Left lung (tissue), 10 donors: ENCODE results near the gene SFI1. TPM values are rescaled to one million over a fixed set of nuclear protein-coding genes. Genes with fewer than 3 reads are reported as not detected.
"Not testable (repeated sequence)": the region's sequence is repeated elsewhere in the genome, so short reads cannot be mapped to it uniquely, and the experiment has no call there.

Source experiments
- ATAC-seq: fragments of 200-7000 bp; cut with Tn5 transposase; one replicate; pipeline ENCODE4 v1.9.1; 2020; ENCODE audit warnings: moderate library complexity
- DNase-seq, 4 donors: peaks; one replicate each; pipeline ENCODE4 v3.0.0-alpha.2; 2013 to 2020
- H3K27ac ChIP-seq, 2 donors: fragments of 200-600 bp; sonication (generic) in 1 of 2; one replicate each; pipeline versions ENCODE4 v1.5.0 to v1.8.0; 2020 to 2021
- H3K27me3 ChIP-seq, 2 donors: fragments of 200-600 bp; sonication (generic) in 1 of 2; one replicate each; pipeline versions ENCODE4 v1.5.0 to v1.8.0; 2020 to 2021
- H3K36me3 ChIP-seq, 2 donors: fragments of 200-600 bp; sonication (generic) in 1 of 2; one replicate each; pipeline versions ENCODE4 v1.5.0 to v1.8.0; 2020 to 2021
- H3K4me1 ChIP-seq, 2 donors: fragments of 200-600 bp; one replicate each; pipeline ENCODE4 v1.8.0; 2021
- H3K4me3 ChIP-seq, 2 donors: fragments of 200-600 bp; sonication (generic) in 1 of 2; one replicate each; pipeline versions ENCODE4 v1.5.0 to v1.8.0; 2020 to 2021; ENCODE audit warnings: mild to moderate bottlenecking in 1 of 2
- H3K9me3 ChIP-seq, 2 donors: fragments of 200-600 bp; sonication (generic) in 1 of 2; one replicate each; pipeline versions ENCODE4 v1.5.0 to v1.8.0; 2020 to 2021
- CTCF ChIP-seq, 2 donors: fragments of 200-600 bp; sonication (generic) in 1 of 2; IDR thresholded peaks; one replicate each; pipeline versions ENCODE4 v1.5.0 to v1.8.0; 2021; ENCODE audit warnings: antibody characterized with exemption in 2 of 2
- intact Hi-C, 2 donors: fragments of 100-400 bp; cut with DNase I; formaldehyde crosslinking; loops; one replicate each; pipeline versions ENCODE4 v1.11.2 to v1.14.2; 2022
- polyA plus RNA-seq, 6 donors: library from polyadenylated mRNA; unstranded; fragments of 120-200 nt; gene quantifications; one replicate each; pipeline ENCODE4 v1.2.1, GENCODE V29; 2013; ENCODE audit not compliant: insufficient read length in 6 of 6
- total RNA-seq, 2 donors: library from RNA; stranded (reverse); fragmentation: NEBNext Ultra II Directional; extraction: Animal tissue kit (Norgen Biotek cat#: 25700); gene quantifications; one replicate each; pipeline ENCODE4 v1.2.1, GENCODE V29; 2021
- donor health status: DM: no; HTN: yes; CAD: no.
- donor health status: DM: no; HTN: no; CAD: no.

The SFI1 gene
- total and polyA plus RNA-seq, 8 donors = 27.6 to 40.7 (median 35.2) TPM

- Histone ChIP-seq H3K4me3 (no peak overlapping the region), H3K27ac (no peak overlapping the region), H3K27me3 (no peaks in the 10 kb centered on the region), H3K36me3 (peaks cover 0 to 34% of the 10 kb centered on the region in 2 donors), H3K9me3 (no peaks in the 10 kb centered on the region), H3K4me1 (peaks cover 0 to 17% of the 10 kb centered on the region in 2 donors)
- no peak for ATAC-seq
- intact Hi-C loops = no loop called here
- no peak for TF ChIP-seq CTCF (IDR thresholded peaks at IDR 0.05)
- no peak for DNase-seq
Observed at GRCh38 chr22:31588970-31589675, 92.8 kb downstream of the SFI1 start.

- intact Hi-C loops, ATAC-seq, H3K27me3 ChIP-seq, H3K4me3 ChIP-seq, H3K9me3 ChIP-seq, H3K27ac ChIP-seq, DNase-seq: not testable (repeated sequence)
- peaks cover 0 to 32% of the 10 kb centered on the region in 2 donors for H3K36me3 ChIP-seq
- peaks cover 0 to 10% of the 10 kb centered on the region in 2 donors for H3K4me1 ChIP-seq
Observed at GRCh38 chr22:31590161-31590560, 93.8 kb downstream of the SFI1 start.

GRCh38 chr22:31595271-31595670, 98.9 kb downstream of the SFI1 start:
- H3K36me3 ChIP-seq = no peaks in the 10 kb centered on the region
- no peaks in the 10 kb centered on the region for H3K27me3 ChIP-seq
- no peak overlapping the region for H3K27ac ChIP-seq
- H3K9me3 ChIP-seq = no peaks in the 10 kb centered on the region
- TF ChIP-seq CTCF (IDR thresholded peaks at IDR 0.05) = no peak
- H3K4me1 ChIP-seq = no peaks in the 10 kb centered on the region
- DNase-seq = no peak
- no peak overlapping the region for H3K4me3 ChIP-seq
- no peak for ATAC-seq
- intact Hi-C loops = no loop called here

GRCh38 chr22:31602259-31602952, 106.1 kb downstream of the SFI1 start:
- H3K27ac ChIP-seq = peak overlapping the region in 1 of 2 donors; percentile 47
- intact Hi-C loops = no loop called here
- ATAC-seq (peak; percentile 77), DNase-seq (no peak)
- TF ChIP-seq CTCF (IDR thresholded peaks at IDR 0.05) = no peak
- no peaks in the 10 kb centered on the region for H3K9me3 ChIP-seq
- H3K4me3 ChIP-seq = no peak overlapping the region
- H3K27me3 ChIP-seq = no peaks in the 10 kb centered on the region
- peaks cover 0 to 26% of the 10 kb centered on the region in 2 donors for H3K36me3 ChIP-seq
- H3K4me1 ChIP-seq = no peaks in the 10 kb centered on the region

GRCh38 chr22:31603081-31603525, 106.8 kb downstream of the SFI1 start:
- H3K9me3 ChIP-seq = no peaks in the 10 kb centered on the region
- no peak for ATAC-seq
- peaks cover 0 to 32% of the 10 kb centered on the region in 2 donors for H3K36me3 ChIP-seq
- H3K4me3 ChIP-seq = no peak overlapping the region
- peak overlapping the region in 1 of 2 donors; percentile 47 for H3K27ac ChIP-seq
- intact Hi-C loops = no loop called here
- no peak for TF ChIP-seq CTCF (IDR thresholded peaks at IDR 0.05)
- DNase-seq = no peak
- no peaks in the 10 kb centered on the region for H3K27me3 ChIP-seq
- H3K4me1 ChIP-seq = no peaks in the 10 kb centered on the region
